Keratinocyte (primary cell): ENCODE data around the gene TXNRD2. TPM values are rescaled to one million over a fixed set of nuclear protein-coding genes. Genes with fewer than 3 reads are reported as not detected.
"Not testable (repeated sequence)": the region's sequence is repeated elsewhere in the genome, so short reads cannot be mapped to it uniquely, and the experiment has no call there.

ENCODE experiments used
- DNase-seq: peaks from one replicate; pipeline ENCODE4 v3.0.0-alpha.2; 2011; ENCODE audit warnings: low read depth, missing footprints, low spot score
- FAIRE-seq: peaks from 2 replicates; lab custom pipeline; 2011; peaks lifted over from hg19 to GRCh38; lab: Jason Lieb, UNC
- H2AFZ ChIP-seq: 2 replicates; pipeline ENCODE4 v1.6.0; 2012; ENCODE audit warnings: low read length, control low read depth, inconsistent platforms; ENCODE audit not compliant: control insufficient read depth
- H3K27ac ChIP-seq: 2 replicates; pipeline ENCODE4 v1.5.1; 2011; ENCODE audit warnings: low read length; ENCODE audit not compliant: control insufficient read depth, insufficient read depth
- H3K27me3 ChIP-seq: 3 replicates; pipeline ENCODE4 v1.6.0; 2011; ENCODE audit warnings: low read length; ENCODE audit not compliant: control insufficient read depth, insufficient read depth; ENCODE audit errors: extremely low read depth
- H3K36me3 ChIP-seq, 2 experiments: 2 replicates in 1 of 2; 3 replicates in 1 of 2; pipeline ENCODE4 v1.5.1; 2011; ENCODE audit warnings: low read length in 2 of 2, mild to moderate bottlenecking in 1 of 2; ENCODE audit not compliant: control insufficient read depth in 2 of 2, insufficient read depth in 2 of 2; ENCODE audit errors: extremely low read depth in 1 of 2
- H3K4me1 ChIP-seq: 3 replicates; pipeline ENCODE4 v1.5.1; 2011; ENCODE audit warnings: low read length; ENCODE audit not compliant: control insufficient read depth, insufficient read depth; ENCODE audit errors: extremely low read depth
- H3K4me2 ChIP-seq: 3 replicates; pipeline ENCODE4 v1.6.0; 2011; ENCODE audit warnings: low read depth, low read length; ENCODE audit not compliant: control insufficient read depth, insufficient read depth; ENCODE audit errors: extremely low read depth
- H3K4me3 ChIP-seq, 3 experiments: fragments of 200-600 bp in 1 of 3; sonication (generic) in 1 of 3; 2 replicates in 2 of 3; 3 replicates in 1 of 3; pipeline ENCODE4 v1.5.1; 2011 to 2016; ENCODE audit warnings: low read length in 3 of 3, mild to moderate bottlenecking in 3 of 3, control low read depth in 2 of 3, inconsistent platforms in 1 of 3, low read depth in 1 of 3, mixed read lengths in 1 of 3, mixed run types in 1 of 3, moderate library complexity in 1 of 3; ENCODE audit not compliant: control insufficient read depth in 2 of 3, insufficient read depth in 2 of 3; ENCODE audit errors: extremely low read depth in 1 of 3
- H3K79me2 ChIP-seq: 2 replicates; pipeline ENCODE4 v1.6.0; 2012; ENCODE audit warnings: low read length; ENCODE audit not compliant: control insufficient read depth, insufficient read depth
- H3K9ac ChIP-seq: 3 replicates; pipeline ENCODE4 v1.6.0; 2011; ENCODE audit warnings: low read length; ENCODE audit not compliant: control insufficient read depth, insufficient read depth; ENCODE audit errors: extremely low read depth
- H3K9me1 ChIP-seq: 3 replicates; pipeline ENCODE4 v1.6.0; 2011; ENCODE audit warnings: low read length; ENCODE audit not compliant: control insufficient read depth, insufficient read depth; ENCODE audit errors: extremely low read depth
- H3K9me3 ChIP-seq: 2 replicates; pipeline ENCODE4 v1.5.1; 2012; ENCODE audit warnings: low read depth, low read length; ENCODE audit not compliant: control insufficient read depth
- H4K20me1 ChIP-seq: 3 replicates; pipeline ENCODE4 v1.6.0; 2011; ENCODE audit warnings: low read length; ENCODE audit not compliant: control insufficient read depth, insufficient read depth; ENCODE audit errors: extremely low read depth
- CTCF ChIP-seq, 3 experiments: IDR thresholded peaks in 1 of 3; conservative IDR thresholded peaks in 1 of 3; optimal IDR thresholded peaks in 1 of 3; 2 replicates in 2 of 3; 3 replicates in 1 of 3; pipeline versions ENCODE3 to v1.5.1; 2011; ENCODE audit warnings: low read length in 3 of 3, mild to moderate bottlenecking in 3 of 3, moderate library complexity in 2 of 3, control low read depth in 1 of 3, inconsistent platforms in 1 of 3; ENCODE audit not compliant: insufficient read depth in 2 of 3; ENCODE audit errors: extremely low read depth in 1 of 3
- EZH2 ChIP-seq: IDR thresholded peaks from one replicate; pipeline ENCODE4 v1.6.1; 2012; ENCODE audit warnings: inconsistent platforms, mild to moderate bottlenecking, low read length, moderate library complexity
- dilution Hi-C: fragments of 300-500 bp; cut with MboI; formaldehyde crosslinking; loops from one replicate; pipeline ENCODE4 v1.7.0; 2020; ENCODE audit warnings: low sequenced_read_pairs; ENCODE audit not compliant: extremely low pct_ligation_motif_present
- polyA plus RNA-seq, 5 experiments: library from polyadenylated mRNA; depleted of rRNA in 3 of 5; stranded (reverse) in 3 of 5; stranded (forward) in 1 of 5; unstranded in 1 of 5; fragments of >200 nt; gene quantifications; 1 replicate in 1 of 5; 2 replicates in 3 of 5; 3 replicates in 1 of 5; pipeline versions ENCODE4 v1.2.1 to v1.2.3, GENCODE V29; 2011 to 2012; ENCODE audit warnings: missing spikeins in 2 of 5, low read depth in 1 of 5, low replicate concordance in 1 of 5

TXNRD2 gene
- polyA plus RNA-seq, 1 donor (not counting 4 experiments of a cell fraction or from before 2014, with no cell fraction given): 16.0 TPM

- FAIRE-seq (no peak), DNase-seq (no peak)
- Histone ChIP-seq H3K4me2 (no peak overlapping the region), H3K4me1 (peaks cover 10% of the 10 kb centered on the region), H3K9me3 (no peaks in the 10 kb centered on the region), H3K9me1 (no peaks in the 10 kb centered on the region), H3K79me2 (peaks cover 18% of the 10 kb centered on the region), H3K27me3 (no peaks in the 10 kb centered on the region), H3K9ac (no peak overlapping the region), H3K27ac (no peak overlapping the region), H4K20me1 (no peaks in the 10 kb centered on the region), H2AFZ (no peak overlapping the region), H3K36me3 (no peaks in the 10 kb centered on the region), H3K4me3 (no peak overlapping the region)
- no peak for TF ChIP-seq EZH2
- no peak for TF ChIP-seq CTCF (optimal IDR thresholded peaks at IDR 0.05 in 1 of 3, IDR thresholded peaks at IDR 0.05 in 1 of 3, conservative IDR thresholded peaks at IDR 0.05 in 1 of 3; ENCODE audit: extremely low read depth in 1 of 3, insufficient read depth in 2 of 3, low read length in 3 of 3)
- dilution Hi-C loops: no loop called here
Observed at GRCh38 chr22:19937616-19938473, 3.8 kb downstream of the TXNRD2 start.

DNA sequence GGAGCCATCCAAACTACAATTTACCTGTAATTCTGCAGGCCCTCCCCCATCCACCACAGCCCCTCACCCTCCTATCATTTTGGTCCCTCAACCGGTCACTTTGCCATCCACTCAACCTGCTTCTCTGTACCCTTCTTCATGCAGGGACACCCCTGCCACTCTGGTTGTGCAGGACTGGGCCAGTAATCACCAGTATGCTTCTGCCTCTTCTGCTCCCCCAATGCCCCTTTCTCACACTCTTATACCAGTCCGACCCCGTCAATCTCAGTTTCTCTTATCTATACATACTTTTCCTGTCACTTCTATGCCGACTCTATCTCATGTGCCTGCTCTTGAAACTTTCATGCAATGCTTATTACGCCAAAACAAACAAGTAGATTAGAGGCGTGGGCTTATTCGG is 5.1 kb downstream of the TXNRD2 start:
- Histone ChIP-seq H3K4me1 (peaks cover 6% of the 10 kb centered on the region), H3K27me3 (no peaks in the 10 kb centered on the region), H3K9me1 (no peaks in the 10 kb centered on the region), H4K20me1 (no peaks in the 10 kb centered on the region), H3K27ac (no peak overlapping the region), H3K9ac (no peak overlapping the region), H3K4me2 (no peak overlapping the region), H3K79me2 (peaks cover 9% of the 10 kb centered on the region), H3K9me3 (no peaks in the 10 kb centered on the region), H3K4me3 (no peak overlapping the region), H3K36me3 (no peaks in the 10 kb centered on the region), H2AFZ (no peak overlapping the region)
- dilution Hi-C loops: no loop called here
- TF ChIP-seq EZH2: no peak
- no peak for TF ChIP-seq CTCF (optimal IDR thresholded peaks at IDR 0.05 in 1 of 3, IDR thresholded peaks at IDR 0.05 in 1 of 3, conservative IDR thresholded peaks at IDR 0.05 in 1 of 3; ENCODE audit: extremely low read depth in 1 of 3, insufficient read depth in 2 of 3, low read length in 3 of 3)
- FAIRE-seq (no peak), DNase-seq (no peak)

DNA sequence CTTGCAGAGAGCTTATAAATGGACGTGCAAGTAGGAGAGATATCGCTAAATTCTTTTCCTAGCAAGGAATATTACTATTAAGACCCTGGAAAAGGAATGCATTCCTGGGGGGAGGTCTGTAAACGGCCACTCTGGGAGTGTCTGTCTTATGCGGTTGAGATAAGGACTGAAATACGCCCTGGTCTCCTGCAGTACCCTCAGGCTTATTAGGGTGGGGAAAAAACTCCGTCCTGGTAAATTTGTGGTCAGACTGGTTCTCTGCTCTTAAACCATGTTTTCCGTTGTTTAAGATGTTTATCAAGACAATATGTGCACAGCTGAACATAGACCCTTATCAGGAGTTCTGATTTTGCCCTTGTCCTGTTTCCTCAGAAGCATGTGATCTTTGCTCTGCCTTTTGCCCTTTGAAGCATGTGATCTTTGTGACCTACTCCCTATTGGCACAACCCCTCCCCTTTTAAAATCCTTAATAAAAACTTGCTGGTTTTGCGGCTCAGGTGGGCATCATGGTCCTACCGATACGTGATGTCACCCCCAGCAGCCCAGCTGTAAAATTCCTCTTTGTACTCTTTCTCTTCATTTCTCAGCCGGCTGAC is 6.4 kb downstream of the TXNRD2 start:
- H3K79me2 ChIP-seq, H3K4me2 ChIP-seq, H3K4me1 ChIP-seq, FAIRE-seq, H3K9me1 ChIP-seq, DNase-seq, H3K36me3 ChIP-seq, H3K27me3 ChIP-seq, H3K27ac ChIP-seq, dilution Hi-C loops, H4K20me1 ChIP-seq, H3K4me3 ChIP-seq, H3K9me3 ChIP-seq, H2AFZ ChIP-seq, H3K9ac ChIP-seq: not testable (repeated sequence)
